ENCODE results near the gene TENM4.

TENM4 gene

DNA sequence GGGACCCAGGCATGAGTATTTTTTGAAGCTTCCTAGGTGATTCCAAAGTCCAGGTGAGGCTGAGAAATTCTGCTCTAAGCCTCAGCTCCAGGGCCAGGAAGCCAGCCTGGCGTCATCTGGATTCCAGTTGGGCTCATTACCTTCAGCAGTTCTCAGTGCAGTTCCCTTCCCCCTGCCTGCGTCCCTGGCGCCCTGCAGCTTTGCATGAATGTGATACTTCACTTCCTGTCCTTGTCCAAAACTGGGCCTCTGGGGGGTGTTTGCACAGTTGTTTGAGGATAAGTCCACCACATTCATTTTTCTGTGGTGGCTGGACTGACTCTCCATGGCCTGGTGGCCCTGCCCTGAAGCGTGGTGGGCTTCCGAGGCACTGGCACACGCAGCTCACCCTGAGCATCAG is 98.1 kb downstream of the TENM4 start:
- no peak overlapping the region for H3K27ac Mint-ChIP-seq
- no peaks in the 10 kb centered on the region for H3K36me3 Mint-ChIP-seq (ENCODE audit: low read depth)
- H3K9me3 Mint-ChIP-seq, result peaks cover 3% of the 10 kb centered on the region
- no peak for DNase-seq
- no peaks in the 10 kb centered on the region for H3K27me3 Mint-ChIP-seq
- H3K4me3 Mint-ChIP-seq, result no peak overlapping the region
- no peaks in the 10 kb centered on the region for H3K4me1 Mint-ChIP-seq (ENCODE audit: low read depth)

DNA sequence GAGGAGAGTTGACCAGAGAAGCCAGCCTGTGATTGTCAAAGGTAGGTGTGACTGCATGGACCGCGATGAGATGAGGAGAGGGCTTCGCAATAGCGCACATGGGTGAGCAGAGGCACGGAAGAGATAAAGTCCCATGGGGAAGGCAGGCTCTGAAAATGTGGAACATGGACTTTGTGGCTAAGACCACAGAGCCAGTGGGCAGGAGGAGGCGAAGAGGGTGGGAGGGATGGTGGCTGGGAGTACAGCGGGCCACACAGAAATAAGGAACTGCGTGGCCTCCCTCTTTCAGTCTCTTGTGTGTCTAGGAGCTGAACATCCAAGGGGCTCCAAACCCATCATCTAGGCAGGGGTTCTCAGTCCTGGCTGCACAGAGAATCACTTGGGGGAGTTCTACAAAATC is 98.6 kb downstream of the TENM4 start:
- Mint-ChIP-seq H3K9me3 (peaks cover 3% of the 10 kb centered on the region), H3K27me3 (no peaks in the 10 kb centered on the region), H3K36me3 (ENCODE audit: low read depth) (no peaks in the 10 kb centered on the region), H3K4me3 (no peak overlapping the region), H3K4me1 (ENCODE audit: low read depth) (no peaks in the 10 kb centered on the region), H3K27ac (no peak overlapping the region)
- DNase-seq, result no peak

DNA sequence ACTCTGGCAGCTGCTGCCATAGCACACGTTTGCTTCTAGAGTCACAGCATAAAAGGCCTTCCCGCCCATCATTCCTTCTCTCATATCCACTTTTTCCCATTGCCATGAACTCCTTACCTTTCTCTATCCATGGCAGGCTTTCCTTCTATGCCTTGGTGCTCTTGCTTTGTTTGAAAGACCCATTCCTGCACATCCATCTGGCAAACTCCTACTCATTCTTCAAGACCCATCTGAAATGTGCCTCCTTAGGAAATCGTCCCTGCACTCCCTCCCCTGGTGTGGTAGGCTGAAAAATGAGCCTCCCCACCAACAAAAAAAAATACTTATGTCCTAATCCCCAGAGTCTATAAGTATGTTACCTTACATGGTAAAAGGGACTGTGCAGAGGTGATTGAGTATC is 100.3 kb downstream of the TENM4 start:
- no peak overlapping the region for H3K27ac Mint-ChIP-seq
- no peak overlapping the region for H3K4me3 Mint-ChIP-seq
- no peak for DNase-seq
- no peaks in the 10 kb centered on the region for H3K36me3 Mint-ChIP-seq (ENCODE audit: low read depth)
- H3K9me3 Mint-ChIP-seq, result no peaks in the 10 kb centered on the region
- H3K4me1 Mint-ChIP-seq (ENCODE audit: low read depth), result no peaks in the 10 kb centered on the region
- no peaks in the 10 kb centered on the region for H3K27me3 Mint-ChIP-seq

DNA sequence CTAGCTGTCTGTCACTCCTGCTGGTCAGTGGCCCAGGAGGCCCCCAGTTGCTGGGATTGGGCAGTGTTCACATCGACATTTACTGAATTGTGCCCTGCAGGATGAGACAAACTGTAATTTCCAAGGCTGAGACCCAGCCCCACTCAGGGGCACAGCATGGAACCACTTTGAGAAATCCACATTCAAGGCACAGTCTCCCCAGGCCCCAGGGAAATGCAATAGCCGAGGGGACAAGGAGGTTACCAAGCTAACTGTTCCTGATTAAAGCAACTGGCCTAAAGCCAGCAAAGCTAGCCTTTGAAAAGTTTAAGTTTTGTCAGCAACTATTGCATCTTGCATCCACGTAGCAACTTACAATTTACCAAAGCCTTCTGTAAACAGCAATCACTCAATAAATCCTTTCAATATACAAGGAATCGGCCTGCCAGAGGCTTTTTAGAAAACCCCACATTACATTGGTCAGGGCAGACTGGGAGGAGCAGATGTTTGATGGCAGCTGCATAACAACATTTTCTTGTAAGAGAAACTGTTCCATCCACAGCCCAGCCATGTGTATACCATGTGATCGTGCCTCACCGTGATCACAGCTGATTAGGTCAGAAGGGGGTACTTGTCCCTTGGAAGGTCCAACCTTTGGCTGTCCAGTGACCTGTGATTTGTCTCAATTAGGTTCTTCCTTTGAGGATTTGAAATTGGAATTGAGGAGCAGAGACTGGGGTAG is 103.9 kb downstream of the TENM4 start:
- no peaks in the 10 kb centered on the region for H3K36me3 Mint-ChIP-seq (ENCODE audit: low read depth)
- H3K9me3 Mint-ChIP-seq, result no peaks in the 10 kb centered on the region
- no peak for DNase-seq
- H3K27me3 Mint-ChIP-seq, result no peaks in the 10 kb centered on the region
- H3K27ac Mint-ChIP-seq, result no peak overlapping the region
- no peaks in the 10 kb centered on the region for H3K4me1 Mint-ChIP-seq (ENCODE audit: low read depth)
- no peak overlapping the region for H3K4me3 Mint-ChIP-seq

DNA sequence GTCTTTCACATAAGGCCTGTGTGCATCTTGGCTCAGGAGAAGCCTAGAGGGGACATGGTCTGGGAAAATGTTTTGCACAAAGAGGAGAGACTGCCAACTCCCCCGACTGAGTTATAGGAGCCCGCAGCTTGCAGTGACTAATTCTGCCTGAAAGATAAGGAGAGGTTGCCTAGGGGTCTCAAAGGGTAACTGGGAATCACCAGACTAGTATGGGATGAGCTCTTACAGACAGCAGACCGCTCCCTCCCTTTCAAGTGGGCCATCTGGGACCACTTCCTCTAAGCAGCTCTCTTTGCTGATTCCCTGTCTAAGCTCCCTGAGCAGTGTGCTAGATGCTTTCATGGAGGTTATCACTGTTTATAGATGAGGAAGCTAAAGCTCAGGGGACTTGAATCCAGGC is 105.1 kb downstream of the TENM4 start:
- Mint-ChIP-seq H3K9me3 (no peaks in the 10 kb centered on the region), H3K4me1 (ENCODE audit: low read depth) (no peaks in the 10 kb centered on the region), H3K36me3 (ENCODE audit: low read depth) (no peaks in the 10 kb centered on the region), H3K27ac (no peak overlapping the region), H3K4me3 (no peak overlapping the region), H3K27me3 (no peaks in the 10 kb centered on the region)
- DNase-seq, result no peak

DNA sequence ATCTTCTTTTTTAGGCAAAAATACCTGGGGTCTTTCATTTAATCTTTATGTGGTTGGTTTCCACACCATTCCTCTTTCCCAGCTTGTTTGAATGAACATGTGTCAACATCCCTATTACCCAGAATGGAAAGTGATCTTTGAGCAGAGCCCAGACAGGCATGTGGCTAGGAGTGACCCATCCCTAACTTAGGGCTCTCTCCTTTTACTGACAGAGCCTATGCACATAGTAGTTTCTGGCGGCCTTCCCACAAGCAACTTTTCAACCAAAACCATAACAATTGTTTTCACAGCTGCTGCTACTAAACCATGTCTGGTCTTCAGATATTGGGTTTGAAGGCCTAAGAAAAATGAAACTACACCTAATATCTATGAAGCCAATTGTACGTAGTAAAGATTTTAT is 107.5 kb downstream of the TENM4 start:
- no peaks in the 10 kb centered on the region for H3K27me3 Mint-ChIP-seq
- no peak for DNase-seq
- H3K9me3 Mint-ChIP-seq, result no peaks in the 10 kb centered on the region
- no peaks in the 10 kb centered on the region for H3K4me1 Mint-ChIP-seq (ENCODE audit: low read depth)
- no peaks in the 10 kb centered on the region for H3K36me3 Mint-ChIP-seq (ENCODE audit: low read depth)
- H3K27ac Mint-ChIP-seq, result no peak overlapping the region
- no peak overlapping the region for H3K4me3 Mint-ChIP-seq

DNA sequence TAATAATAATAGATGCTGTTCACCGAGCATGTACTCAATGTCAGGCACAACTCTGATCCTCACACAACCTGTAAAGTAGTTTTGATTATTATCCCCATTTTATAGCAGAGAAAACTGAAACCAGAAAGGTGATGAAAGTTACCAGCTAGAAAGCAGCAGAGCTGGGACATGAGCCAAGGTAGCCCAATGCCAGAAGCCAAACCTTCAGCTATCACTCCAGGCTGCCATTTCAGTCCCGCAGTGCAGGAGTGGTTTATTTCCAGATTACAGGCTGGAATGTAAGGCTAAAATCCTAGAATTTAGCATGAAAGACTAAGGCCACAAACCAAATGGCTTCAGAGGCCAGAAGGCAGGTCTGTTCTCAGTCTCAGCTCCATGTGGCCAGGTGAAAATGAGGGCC is 108.8 kb downstream of the TENM4 start:
- Mint-ChIP-seq H3K36me3 (ENCODE audit: low read depth) (no peaks in the 10 kb centered on the region), H3K27me3 (no peaks in the 10 kb centered on the region), H3K9me3 (no peaks in the 10 kb centered on the region), H3K27ac (no peak overlapping the region), H3K4me1 (ENCODE audit: low read depth) (no peaks in the 10 kb centered on the region), H3K4me3 (no peak overlapping the region)
- no peak for DNase-seq

DNA sequence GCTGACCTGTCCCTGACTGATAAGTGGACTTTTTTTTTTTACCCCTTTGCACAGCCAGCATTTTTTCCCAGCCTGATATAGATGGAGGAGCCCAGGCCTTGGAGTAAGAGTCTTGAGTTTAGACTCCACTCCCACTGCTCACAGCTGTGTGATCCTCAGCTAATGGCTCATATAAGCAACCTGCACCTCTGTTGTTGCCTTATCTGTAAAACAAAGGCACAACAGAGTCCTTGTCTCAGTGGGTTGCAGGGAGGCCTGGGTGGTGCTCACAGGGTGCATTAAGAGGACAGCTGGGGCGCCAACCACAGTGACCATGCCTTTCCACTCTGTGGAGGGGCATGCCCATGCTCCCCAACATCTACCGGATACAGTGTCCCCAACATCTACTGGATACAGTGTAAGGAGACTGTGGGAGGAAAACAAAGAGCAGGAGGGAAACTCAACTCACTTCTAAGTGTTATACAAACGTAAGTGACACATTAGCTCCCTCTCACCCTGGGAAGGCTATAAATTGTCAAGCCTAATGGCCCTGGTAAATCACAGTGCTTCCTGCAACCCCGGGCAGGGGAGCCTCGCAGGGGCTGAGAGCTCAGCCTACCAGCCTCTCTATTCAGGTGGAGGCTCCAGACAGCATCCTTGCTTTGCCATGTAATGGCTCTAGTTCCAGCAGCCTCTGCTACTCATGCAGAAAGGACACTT is 109.5 kb downstream of the TENM4 start:
- no peak overlapping the region for H3K27ac Mint-ChIP-seq
- no peaks in the 10 kb centered on the region for H3K4me1 Mint-ChIP-seq (ENCODE audit: low read depth)
- H3K27me3 Mint-ChIP-seq, result no peaks in the 10 kb centered on the region
- H3K9me3 Mint-ChIP-seq, result no peaks in the 10 kb centered on the region
- no peaks in the 10 kb centered on the region for H3K36me3 Mint-ChIP-seq (ENCODE audit: low read depth)
- DNase-seq, result no peak
- H3K4me3 Mint-ChIP-seq, result no peak overlapping the region

DNA sequence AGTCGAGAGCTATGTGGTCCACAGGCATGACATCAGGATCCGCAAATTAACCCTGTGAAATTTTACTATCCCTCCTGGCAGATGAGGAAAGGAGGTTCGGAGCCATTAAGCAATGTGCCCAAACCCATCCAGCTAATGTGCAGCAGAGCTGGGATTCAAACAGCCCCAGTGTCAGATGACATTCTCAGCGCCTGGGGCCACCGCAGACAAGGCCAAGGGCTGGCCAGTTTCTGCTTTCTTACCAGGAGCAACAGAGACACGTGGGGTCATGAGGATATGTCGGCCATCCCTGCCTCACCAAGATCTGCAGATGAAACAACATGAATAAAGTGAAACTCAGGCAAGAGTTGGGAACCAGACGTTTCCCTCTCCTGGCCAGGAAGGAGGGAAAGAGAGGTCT is 110.2 kb downstream of the TENM4 start:
- Mint-ChIP-seq H3K27me3 (no peaks in the 10 kb centered on the region), H3K4me3 (no peak overlapping the region), H3K9me3 (no peaks in the 10 kb centered on the region), H3K4me1 (ENCODE audit: low read depth) (no peaks in the 10 kb centered on the region), H3K27ac (no peak overlapping the region), H3K36me3 (ENCODE audit: low read depth) (no peaks in the 10 kb centered on the region)
- no peak for DNase-seq

DNA sequence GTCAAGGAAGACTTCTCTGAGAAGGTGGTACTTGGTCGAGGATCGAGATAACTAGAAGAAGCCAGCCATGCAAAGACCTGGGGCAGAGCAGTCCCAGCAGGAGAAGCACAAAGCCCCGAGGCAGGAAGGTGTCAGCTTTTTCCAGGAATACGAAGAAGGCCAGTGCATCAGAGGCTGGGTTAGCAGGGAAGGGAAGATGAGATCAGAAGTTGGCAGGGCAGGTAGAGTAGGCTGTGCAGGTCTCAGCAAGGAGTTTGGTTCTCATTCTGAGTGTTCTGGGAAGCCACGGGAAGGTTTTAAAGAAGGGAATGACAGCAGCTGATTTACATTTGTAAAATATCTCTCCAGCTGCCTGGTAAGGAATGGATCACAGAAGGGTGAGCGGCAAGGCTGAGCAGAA is 111.3 kb downstream of the TENM4 start:
- DNase-seq, result no peak
- H3K4me3 Mint-ChIP-seq, result no peak overlapping the region
- H3K9me3 Mint-ChIP-seq, result no peaks in the 10 kb centered on the region

DNA sequence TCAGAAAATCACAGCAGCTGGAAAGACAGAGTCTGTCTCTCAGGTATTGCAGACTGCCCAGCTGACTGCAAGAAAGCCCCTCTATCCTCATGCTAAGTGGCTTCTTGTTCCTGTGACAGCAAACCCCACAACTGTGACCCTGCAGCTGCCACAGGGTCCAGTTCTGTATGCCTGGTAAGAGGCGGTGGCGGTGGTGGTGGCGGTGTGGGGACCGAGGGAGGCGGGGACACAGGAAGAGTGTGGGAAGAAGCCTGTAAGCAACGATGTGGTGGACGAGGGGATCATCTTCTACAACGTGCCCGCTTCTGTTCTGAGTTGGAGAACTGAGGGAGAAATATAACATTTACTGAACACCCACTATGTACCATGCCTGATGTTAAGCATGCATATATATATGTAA is 112.4 kb downstream of the TENM4 start:
- DNase-seq, result no peak
- H3K9me3 Mint-ChIP-seq, result no peaks in the 10 kb centered on the region
- no peak overlapping the region for H3K27ac Mint-ChIP-seq
- H3K27me3 Mint-ChIP-seq, result no peaks in the 10 kb centered on the region
- no peaks in the 10 kb centered on the region for H3K4me1 Mint-ChIP-seq (ENCODE audit: low read depth)
- H3K36me3 Mint-ChIP-seq (ENCODE audit: low read depth), result no peaks in the 10 kb centered on the region
- no peak overlapping the region for H3K4me3 Mint-ChIP-seq

More for the DNA sequence above, 111.3 kb downstream of the TENM4 start:
- no peaks in the 10 kb centered on the region for H3K27me3 Mint-ChIP-seq
- no peak overlapping the region for H3K27ac Mint-ChIP-seq
- H3K36me3 Mint-ChIP-seq (ENCODE audit: low read depth), result no peaks in the 10 kb centered on the region
- no peaks in the 10 kb centered on the region for H3K4me1 Mint-ChIP-seq (ENCODE audit: low read depth)

DNA sequence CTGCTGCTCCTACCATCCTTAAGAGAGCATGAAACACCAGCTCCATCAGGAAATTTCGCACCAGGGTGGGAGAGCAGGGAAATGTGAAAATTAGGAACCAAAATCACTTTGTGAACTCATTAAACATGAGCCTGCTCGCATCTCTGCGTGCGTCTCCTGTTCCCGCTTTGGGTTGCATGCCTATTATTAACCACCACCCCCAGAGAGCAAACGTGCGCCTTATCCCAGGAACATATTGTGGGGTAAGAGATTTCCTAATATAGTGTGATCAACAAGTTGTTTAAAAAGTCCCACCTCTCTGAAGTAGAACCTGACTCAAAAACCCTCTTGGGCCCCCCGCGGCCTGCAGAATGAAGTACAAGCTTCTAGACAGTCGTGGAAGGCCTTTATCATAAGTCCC is 115.0 kb downstream of the TENM4 start:
- Mint-ChIP-seq H3K4me1 (ENCODE audit: low read depth) (no peaks in the 10 kb centered on the region), H3K9me3 (no peaks in the 10 kb centered on the region), H3K4me3 (no peak overlapping the region), H3K36me3 (ENCODE audit: low read depth) (no peaks in the 10 kb centered on the region), H3K27ac (no peak overlapping the region), H3K27me3 (no peaks in the 10 kb centered on the region)
- no peak for DNase-seq

DNA sequence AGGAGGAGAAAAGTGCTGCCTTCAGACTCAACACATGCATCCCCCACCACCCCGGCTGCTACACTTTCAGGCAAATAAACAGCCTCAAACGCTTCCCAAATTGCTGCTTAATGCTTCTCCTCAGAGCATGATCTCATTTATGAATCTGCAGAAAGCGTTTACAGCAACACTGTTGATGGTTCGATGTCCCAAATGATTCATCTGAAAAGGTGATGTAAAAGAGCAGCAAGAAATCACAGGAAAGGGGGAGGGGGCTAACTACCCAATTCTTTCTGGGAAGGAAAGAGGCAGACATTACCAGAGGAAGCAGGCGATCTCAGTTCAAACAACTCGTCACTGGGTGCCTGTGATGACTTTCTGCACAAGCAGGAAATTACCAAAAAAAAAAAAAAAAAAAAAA is 119.6 kb downstream of the TENM4 start:
- H3K27me3 Mint-ChIP-seq, result no peaks in the 10 kb centered on the region
- DNase-seq, result no peak
- no peak overlapping the region for H3K27ac Mint-ChIP-seq
- H3K36me3 Mint-ChIP-seq (ENCODE audit: low read depth), result no peaks in the 10 kb centered on the region
- H3K4me1 Mint-ChIP-seq (ENCODE audit: low read depth), result no peaks in the 10 kb centered on the region
- no peak overlapping the region for H3K4me3 Mint-ChIP-seq
- H3K9me3 Mint-ChIP-seq, result no peaks in the 10 kb centered on the region

DNA sequence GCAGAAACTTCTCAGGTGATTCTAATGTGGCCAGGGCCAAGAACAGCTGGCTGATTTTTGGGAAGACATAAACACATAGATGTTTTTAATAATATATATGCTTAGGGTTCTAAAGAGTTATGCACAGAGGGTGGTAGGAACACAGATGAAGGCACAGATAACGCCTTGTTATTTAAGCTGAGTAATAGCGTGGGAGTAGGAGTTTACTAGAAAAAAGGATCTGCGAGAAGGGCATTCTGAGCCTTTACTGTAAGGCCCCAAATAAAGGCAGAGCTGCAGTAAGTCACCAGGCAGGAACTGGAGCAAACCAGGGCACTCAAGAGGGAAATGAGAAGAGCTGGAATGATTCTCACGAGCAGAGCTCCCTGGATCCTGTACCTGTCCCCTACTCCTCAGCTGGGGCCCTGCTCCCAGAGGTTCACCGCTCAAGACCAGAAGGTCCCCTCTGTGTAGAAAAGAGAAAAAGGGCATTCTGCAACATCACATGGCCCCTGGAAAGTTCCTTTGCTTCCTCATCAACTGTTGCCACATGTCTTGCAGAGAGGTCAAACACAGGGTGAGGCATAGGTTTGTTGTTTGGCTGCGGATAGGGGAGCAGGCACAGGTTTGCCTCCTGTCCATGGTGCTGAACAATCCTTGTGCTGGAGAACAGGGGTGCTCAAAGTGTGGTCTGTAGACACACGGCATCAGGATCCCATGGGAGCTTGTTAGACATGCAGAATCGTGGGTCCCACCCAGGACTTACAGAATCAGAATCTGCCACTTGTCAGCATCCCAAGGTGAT is 125.7 kb downstream of the TENM4 start:
- Mint-ChIP-seq H3K27ac (no peak overlapping the region), H3K9me3 (no peaks in the 10 kb centered on the region), H3K4me3 (no peak overlapping the region)

DNA sequence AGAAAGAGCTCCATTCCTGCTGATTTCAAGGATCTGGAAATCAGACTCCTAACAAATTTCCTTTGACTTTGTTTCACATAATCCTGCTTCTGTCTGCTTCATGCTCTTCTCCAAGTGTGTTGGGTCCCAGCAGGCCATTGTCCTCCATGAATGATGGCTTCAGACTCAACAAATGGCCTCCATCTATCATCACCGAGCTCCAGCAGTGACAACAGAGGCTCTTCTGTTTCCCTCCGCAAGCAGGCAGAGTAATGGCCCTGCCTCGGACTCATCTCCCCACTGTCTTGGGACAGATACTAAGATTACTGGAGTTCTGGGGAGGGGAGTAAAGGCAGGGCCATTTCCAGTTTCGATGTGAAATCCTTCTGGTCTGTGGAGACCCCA is 127.3 kb downstream of the TENM4 start:
- Mint-ChIP-seq H3K9me3 (no peaks in the 10 kb centered on the region), H3K36me3 (ENCODE audit: low read depth) (no peaks in the 10 kb centered on the region), H3K27ac (no peak overlapping the region), H3K4me1 (ENCODE audit: low read depth) (no peaks in the 10 kb centered on the region), H3K4me3 (no peak overlapping the region), H3K27me3 (no peaks in the 10 kb centered on the region)
- no peak for DNase-seq

More for the DNA sequence above, 125.7 kb downstream of the TENM4 start:
- Mint-ChIP-seq H3K36me3 (ENCODE audit: low read depth) (no peaks in the 10 kb centered on the region), H3K4me1 (ENCODE audit: low read depth) (no peaks in the 10 kb centered on the region), H3K27me3 (no peaks in the 10 kb centered on the region)
- no peak for DNase-seq
